ENCODE data around the gene APP.

The APP gene

GRCh38 chr21:26115305-26115704 is 55.3 kb downstream of the APP start:
- no peak overlapping the region for H3K4me2 ChIP-seq (ENCODE audit: low read length)
- no peaks in the 10 kb centered on the region for H3K27me3 ChIP-seq (ENCODE audit: low read depth, low read length)
- no peak overlapping the region for H2AFZ ChIP-seq (ENCODE audit: low read depth, low read length)
- H3K9ac ChIP-seq (ENCODE audit: low read length): no peak overlapping the region
- TF ChIP-seq EZH2phosphoT487 (IDR thresholded peaks at IDR 0.05; ENCODE audit: low read depth) (no peak), CTCF (IDR thresholded peaks at IDR 0.05; ENCODE audit: low read depth, low read length) (no peak)
- no peak overlapping the region for H3K4me3 ChIP-seq (ENCODE audit: low read length)
- H3K4me1 ChIP-seq (ENCODE audit: low read length): peaks cover 21% of the 10 kb centered on the region
- no peaks in the 10 kb centered on the region for H3K79me2 ChIP-seq (ENCODE audit: low read length)
- H4K20me1 ChIP-seq (ENCODE audit: insufficient read depth, low read length): no peaks in the 10 kb centered on the region
- no peak overlapping the region for H3K27ac ChIP-seq (ENCODE audit: low read length)
- H3K9me3 ChIP-seq (ENCODE audit: insufficient read depth, low read length): no peaks in the 10 kb centered on the region
- no peaks in the 10 kb centered on the region for H3K36me3 ChIP-seq (replicated peaks; ENCODE audit: low read depth, low read length)

- TF ChIP-seq EZH2phosphoT487 (IDR thresholded peaks at IDR 0.05; ENCODE audit: low read depth) (no peak), CTCF (IDR thresholded peaks at IDR 0.05; ENCODE audit: low read depth, low read length) (no peak)
- no peaks in the 10 kb centered on the region for H3K27me3 ChIP-seq (ENCODE audit: low read depth, low read length)
- no peak overlapping the region for H3K4me3 ChIP-seq (ENCODE audit: low read length)
- no peaks in the 10 kb centered on the region for H4K20me1 ChIP-seq (ENCODE audit: insufficient read depth, low read length)
- 0 out of 2 replicates have a peak, but pooled peaks cover 4% of the 10 kb centered on the region for H3K4me1 ChIP-seq (ENCODE audit: low read length)
- no peak overlapping the region for H3K9ac ChIP-seq (ENCODE audit: low read length)
- H3K27ac ChIP-seq (ENCODE audit: low read length): no peak overlapping the region
- no peaks in the 10 kb centered on the region for H3K79me2 ChIP-seq (ENCODE audit: low read length)
- H3K4me2 ChIP-seq (ENCODE audit: low read length): no peak overlapping the region
- H2AFZ ChIP-seq (ENCODE audit: low read depth, low read length): no peak overlapping the region
- no peaks in the 10 kb centered on the region for H3K9me3 ChIP-seq (ENCODE audit: insufficient read depth, low read length)
- H3K36me3 ChIP-seq (replicated peaks; ENCODE audit: low read depth, low read length): no peaks in the 10 kb centered on the region
These were observed 57.6 kb downstream of the APP start for GRCh38 chr21:26112975-26113374.

GRCh38 chr21:26112127-26112742 is 58.3 kb downstream of the APP start:
- no peaks in the 10 kb centered on the region for H3K9me3 ChIP-seq (ENCODE audit: insufficient read depth, low read length)
- H3K27me3 ChIP-seq (ENCODE audit: low read depth, low read length): no peaks in the 10 kb centered on the region
- no peak overlapping the region for H3K27ac ChIP-seq (ENCODE audit: low read length)
- TF ChIP-seq EZH2phosphoT487 (IDR thresholded peaks at IDR 0.05; ENCODE audit: low read depth): no peak
- no peak for TF ChIP-seq CTCF (IDR thresholded peaks at IDR 0.05; ENCODE audit: low read depth, low read length)
- H3K36me3 ChIP-seq (replicated peaks; ENCODE audit: low read depth, low read length): no peaks in the 10 kb centered on the region
- no peaks in the 10 kb centered on the region for H3K4me1 ChIP-seq (ENCODE audit: low read length)
- no peak overlapping the region for H3K4me3 ChIP-seq (ENCODE audit: low read length)
- no peak overlapping the region for H2AFZ ChIP-seq (ENCODE audit: low read depth, low read length)
- no peak overlapping the region for H3K9ac ChIP-seq (ENCODE audit: low read length)
- H4K20me1 ChIP-seq (ENCODE audit: insufficient read depth, low read length): no peaks in the 10 kb centered on the region
- H3K4me2 ChIP-seq (ENCODE audit: low read length): no peak overlapping the region
- no peaks in the 10 kb centered on the region for H3K79me2 ChIP-seq (ENCODE audit: low read length)

- H3K79me2 ChIP-seq (ENCODE audit: low read length): no peaks in the 10 kb centered on the region
- no peaks in the 10 kb centered on the region for H3K36me3 ChIP-seq (replicated peaks; ENCODE audit: low read depth, low read length)
- H3K27ac ChIP-seq (ENCODE audit: low read length): no peak overlapping the region
- no peaks in the 10 kb centered on the region for H3K4me1 ChIP-seq (ENCODE audit: low read length)
- H3K4me2 ChIP-seq (ENCODE audit: low read length): no peak overlapping the region
- no peak overlapping the region for H3K9ac ChIP-seq (ENCODE audit: low read length)
- no peak overlapping the region for H2AFZ ChIP-seq (ENCODE audit: low read depth, low read length)
- H3K27me3 ChIP-seq (ENCODE audit: low read depth, low read length): no peaks in the 10 kb centered on the region
- TF ChIP-seq CTCF (IDR thresholded peaks at IDR 0.05; ENCODE audit: low read depth, low read length): no peak
- no peak for TF ChIP-seq EZH2phosphoT487 (IDR thresholded peaks at IDR 0.05; ENCODE audit: low read depth)
- H3K9me3 ChIP-seq (ENCODE audit: insufficient read depth, low read length): no peaks in the 10 kb centered on the region
- H3K4me3 ChIP-seq (ENCODE audit: low read length): no peak overlapping the region
- H4K20me1 ChIP-seq (ENCODE audit: insufficient read depth, low read length): no peaks in the 10 kb centered on the region
These were observed 59.9 kb downstream of the APP start for GRCh38 chr21:26110715-26111114.

Data from OCI-LY3 (cell line).